Amniotic epithelial cell (primary cell): ENCODE data around the gene SCGB3A1.
A peak's percentile ranks its signal among the peaks of the same experiment; 100 is the strongest.

Experiments used
- DNase-seq: peaks from one replicate; pipeline ENCODE4 v3.0.0-alpha.2; 2010; ENCODE audit warnings: low read depth

The SCGB3A1 gene

DNA sequence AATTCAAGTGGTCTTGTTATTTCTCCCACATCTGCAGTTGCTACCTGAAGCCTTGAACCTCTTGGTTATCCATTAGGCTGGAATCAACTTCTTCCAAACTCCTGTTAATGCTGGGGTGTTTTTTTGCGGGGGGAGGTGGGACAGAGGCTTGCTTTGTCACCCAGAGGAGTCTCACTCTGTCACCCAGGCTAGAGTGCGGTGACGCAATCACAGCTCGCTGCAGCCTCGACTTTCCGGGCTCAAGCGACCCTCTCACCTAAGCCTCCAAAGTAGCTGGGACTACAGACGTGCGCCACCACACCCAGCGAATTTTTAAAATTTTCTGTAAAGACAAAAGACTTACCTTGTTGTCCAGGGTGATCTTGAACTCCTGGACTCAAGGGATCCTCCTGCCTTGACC, 4.4 kb downstream of the SCGB3A1 start:
- no peak for DNase-seq

DNA sequence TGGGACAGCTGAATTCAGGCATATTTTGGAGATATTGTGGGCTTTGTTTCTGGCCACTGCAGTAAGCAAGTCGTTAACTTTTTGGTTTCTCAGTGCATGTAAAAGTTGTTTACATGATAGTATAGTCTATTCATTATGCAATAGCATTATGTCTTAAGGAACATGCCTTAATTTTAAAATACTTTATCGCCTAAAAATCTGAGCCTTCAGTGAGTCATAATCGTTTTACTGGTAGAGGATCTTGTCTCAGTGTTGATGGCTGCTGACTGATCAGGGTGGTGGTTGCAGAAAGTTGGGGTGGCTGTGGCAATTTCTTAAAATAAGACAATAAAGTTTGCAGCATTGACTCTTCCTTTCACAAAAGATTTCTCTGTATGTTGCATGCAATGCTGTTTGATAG, 5.1 kb downstream of the SCGB3A1 start:
- DNase-seq = no peak

- no peak for DNase-seq
Measured at GRCh38 chr5:180583738-180584137, 7.6 kb downstream of the SCGB3A1 start.

GRCh38 chr5:180580681-180581080, 10.6 kb downstream of the SCGB3A1 start:
- no peak for DNase-seq

DNA sequence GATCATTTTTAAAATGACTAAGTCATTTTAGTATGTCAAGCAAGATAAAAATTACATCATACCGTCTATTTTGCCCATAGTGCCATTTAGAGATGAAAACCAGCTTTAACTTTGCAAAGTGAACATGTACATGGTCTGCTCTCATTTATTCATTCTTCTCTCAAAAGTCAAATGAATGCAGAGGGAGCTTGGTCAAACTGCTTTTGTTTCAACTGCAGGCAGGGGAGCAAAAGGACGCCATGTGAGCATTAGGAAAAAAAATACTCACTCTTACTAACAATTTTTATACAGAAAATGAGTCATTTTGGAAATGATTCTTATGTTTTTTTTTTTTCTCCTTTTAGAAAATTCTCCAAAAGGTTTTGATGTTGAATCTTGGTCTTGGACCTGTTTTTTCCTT, 15.7 kb downstream of the SCGB3A1 start:
- peak; percentile 43 for DNase-seq

DNA sequence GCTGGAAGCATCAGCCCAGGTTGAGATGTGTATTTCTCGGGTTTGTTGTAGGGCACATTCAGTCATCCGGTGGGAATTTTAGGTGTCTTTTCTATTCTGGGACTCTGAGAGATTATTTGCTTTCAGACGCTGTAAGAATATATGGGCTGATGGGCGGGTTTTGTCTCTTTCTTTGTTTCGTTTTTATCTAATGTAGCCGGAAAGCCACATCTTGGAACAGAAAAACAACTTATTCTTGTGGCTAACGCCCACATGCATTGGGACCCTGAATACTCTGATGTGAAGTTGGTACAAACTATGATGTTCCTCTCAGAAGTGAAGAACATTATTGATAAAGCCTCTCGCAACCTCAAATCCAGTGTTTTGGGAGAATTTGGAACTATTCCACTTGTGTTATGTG, 22.4 kb downstream of the SCGB3A1 start:
- DNase-seq = no peak

DNA sequence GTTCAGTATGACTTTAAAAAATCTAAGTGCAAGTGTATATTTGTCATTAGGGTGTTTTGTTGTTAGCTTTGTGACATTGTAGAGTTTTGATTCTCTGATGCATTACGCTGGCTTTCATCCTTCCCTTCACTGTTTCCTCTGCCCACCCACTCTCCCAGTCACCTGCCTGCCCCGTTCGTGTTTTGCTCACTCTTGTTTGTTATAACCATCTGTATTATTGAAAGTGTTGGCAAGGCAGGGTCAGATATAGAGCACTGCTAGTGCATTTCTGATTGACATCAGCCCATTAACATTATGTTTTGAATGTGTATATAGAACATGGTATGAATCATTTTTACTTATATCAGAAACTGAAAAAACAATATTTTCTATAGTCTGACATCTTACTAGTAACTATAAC, 27.3 kb downstream of the SCGB3A1 start:
- DNase-seq = no peak

DNA sequence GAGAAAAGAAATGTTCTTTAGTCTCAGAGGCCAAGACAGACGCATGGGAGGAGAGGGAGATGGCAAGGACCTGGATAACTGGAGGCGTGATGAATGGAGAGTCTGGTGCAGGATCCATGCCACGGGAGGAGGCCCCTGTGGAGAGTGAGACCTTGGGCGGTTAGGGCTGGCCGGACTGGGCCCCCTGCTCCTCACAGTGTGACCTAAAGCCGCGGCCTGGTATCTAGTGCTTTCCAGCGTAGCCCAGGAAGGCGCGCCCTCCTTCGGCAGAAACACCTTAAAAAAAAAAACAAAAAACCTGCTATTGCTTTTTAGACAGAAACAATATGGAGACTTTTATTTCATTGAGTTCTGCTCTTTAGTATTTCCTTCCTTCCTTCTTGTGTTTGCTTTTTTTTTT, 33.1 kb downstream of the SCGB3A1 start:
- DNase-seq = no peak

DNA sequence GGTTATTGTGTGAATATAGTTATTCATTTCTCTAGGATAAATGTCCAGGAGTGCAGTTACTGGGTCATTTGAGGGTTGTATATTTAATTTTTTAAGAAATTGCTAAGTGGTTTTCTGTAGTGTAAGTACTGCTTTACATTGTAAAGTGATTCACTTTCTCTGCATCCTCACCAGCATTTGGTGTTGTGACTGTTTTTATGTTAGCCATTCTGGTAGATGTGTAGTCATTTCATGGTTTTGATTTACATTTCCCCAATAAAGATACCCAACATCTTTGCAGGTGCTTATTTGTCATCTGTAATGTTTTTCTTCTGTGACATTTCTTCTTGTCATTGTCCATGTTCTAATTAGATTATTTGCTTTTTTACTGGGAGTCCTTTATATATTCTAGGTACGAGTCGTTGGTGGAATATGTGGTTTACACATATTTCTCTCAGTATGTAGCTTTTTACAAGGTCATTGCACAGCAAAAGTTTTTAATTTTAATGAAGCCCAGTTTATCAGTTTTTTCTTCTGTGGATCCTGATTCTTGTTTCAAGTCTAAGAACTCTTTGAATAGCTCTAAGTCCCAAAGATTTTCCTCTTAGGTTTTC, 34.0 kb downstream of the SCGB3A1 start:
- no peak for DNase-seq

- DNase-seq = peak; percentile 82
Measured at GRCh38 chr5:180555168-180555921, 36.0 kb downstream of the SCGB3A1 start.

- peak; percentile 14 for DNase-seq
Measured at GRCh38 chr5:180553530-180553929, 37.8 kb downstream of the SCGB3A1 start.

DNA sequence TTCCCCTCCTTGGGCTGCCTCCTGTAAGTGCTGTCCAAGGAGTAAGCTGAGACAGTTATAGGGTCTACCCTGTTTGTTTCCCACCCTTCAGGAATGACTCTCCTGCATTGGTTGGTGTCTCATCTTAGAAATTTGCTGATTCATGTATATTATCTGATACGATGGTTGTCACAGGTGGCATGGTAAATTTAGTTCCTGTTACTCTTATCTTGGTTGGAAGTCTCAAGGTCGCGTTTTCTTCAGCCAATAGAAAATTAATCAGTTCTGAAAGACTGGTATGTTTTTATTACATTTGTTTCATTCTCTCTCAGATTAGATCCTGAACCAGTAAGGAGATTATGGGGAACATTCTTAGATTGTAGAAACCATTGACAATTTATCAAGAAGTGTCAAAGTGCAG, 42.7 kb downstream of the SCGB3A1 start:
- peak; percentile 35 for DNase-seq

GRCh38 chr5:180545248-180545647, 46.1 kb downstream of the SCGB3A1 start:
- DNase-seq = no peak

- no peak for DNase-seq
Measured at GRCh38 chr5:180541710-180542109, 49.6 kb downstream of the SCGB3A1 start.
